DOHH2 (cell line): ENCODE results near the gene INSYN2B.

Source experiments
- H3F3A ChIP-seq: fragments of 200-600 bp; sonication (generic), shearing (Covaris generic); 2 replicates; pipeline ENCODE4 v1.6.0; 2016; ENCODE audit warnings: antibody characterized with exemption, mild to moderate bottlenecking; ENCODE audit not compliant: control insufficient read depth, insufficient read depth
- H3K27ac ChIP-seq: fragments of 200-600 bp; sonication (generic); 2 replicates; pipeline ENCODE4 v1.5.1; 2014; ENCODE audit warnings: low read depth, mild to moderate bottlenecking, low read length, moderate library complexity
- H3K27me3 ChIP-seq: fragments of 200-600 bp; sonication (generic); 2 replicates; pipeline ENCODE4 v1.6.1; 2014; ENCODE audit warnings: mild to moderate bottlenecking, low read length, mixed read lengths; ENCODE audit not compliant: control insufficient read depth
- H3K36me3 ChIP-seq: fragments of 200-600 bp; sonication (generic); 2 replicates; pipeline ENCODE4 v1.6.1; 2014; ENCODE audit warnings: mild to moderate bottlenecking, low read length, moderate library complexity, mixed read lengths; ENCODE audit not compliant: control insufficient read depth
- H3K4me1 ChIP-seq: fragments of 200-600 bp; sonication (generic); 2 replicates; pipeline ENCODE4 v1.6.1; 2014; ENCODE audit warnings: mild to moderate bottlenecking, low read length, mixed read lengths; ENCODE audit not compliant: control insufficient read depth
- H3K4me2 ChIP-seq: fragments of 200-600 bp; sonication (generic); 2 replicates; pipeline ENCODE4 v1.6.0; 2014; ENCODE audit warnings: mild to moderate bottlenecking, low read length, moderate library complexity
- H3K4me3 ChIP-seq: fragments of 200-600 bp; sonication (generic); 2 replicates; pipeline ENCODE4 v1.5.1; 2014; ENCODE audit warnings: mild to moderate bottlenecking, low read length, mixed read lengths
- H3K79me2 ChIP-seq: fragments of 200-600 bp; sonication (generic); 2 replicates; pipeline ENCODE4 v1.6.1; 2014; ENCODE audit warnings: mild to moderate bottlenecking, low read length, mixed read lengths; ENCODE audit not compliant: control insufficient read depth
- H3K9me2 ChIP-seq: fragments of 200-600 bp; sonication (generic); replicated peaks from 2 replicates; pipeline ENCODE4 v1.6.1; 2014; ENCODE audit warnings: mild to moderate bottlenecking, low read length, mixed read lengths; ENCODE audit not compliant: control insufficient read depth
- H3K9me3 ChIP-seq: fragments of 200-600 bp; sonication (generic); 2 replicates; pipeline ENCODE4 v1.6.1; 2014; ENCODE audit warnings: antibody characterized with exemption, low read length, mixed read lengths; ENCODE audit not compliant: control insufficient read depth, insufficient read depth
- H4K20me1 ChIP-seq: fragments of 200-600 bp; sonication (generic); 2 replicates; pipeline ENCODE4 v1.6.0; 2014; ENCODE audit warnings: low read depth, mild to moderate bottlenecking, antibody characterized with exemption, low read length, moderate library complexity; ENCODE audit not compliant: control insufficient read depth, insufficient read depth
- EZH2phosphoT487 ChIP-seq: fragments of 200-600 bp; sonication (generic); IDR thresholded peaks from 2 replicates; pipeline ENCODE4 v1.6.1; 2017; ENCODE audit warnings: borderline replicate concordance, mild to moderate bottlenecking, antibody characterized with exemption, low read length, moderate library complexity, mixed read lengths
- TF ChIP-seq, protein P1 (sequence below): fragments of 200-600 bp; sonication (generic); IDR thresholded peaks from one replicate; pipeline ENCODE4 v1.5.1; 2014; ENCODE audit warnings: antibody characterized with exemption, mild to moderate bottlenecking, low read depth, low read length; ENCODE audit not compliant: poor library complexity, severe bottlenecking

INSYN2B gene

GRCh38 chr5:169904059-169904458, 76.2 kb downstream of the INSYN2B start:
- H3K4me3 ChIP-seq: no peak overlapping the region
- no peaks in the 10 kb centered on the region for H3F3A ChIP-seq
- H4K20me1 ChIP-seq: no peaks in the 10 kb centered on the region
- H3K4me1 ChIP-seq: no peaks in the 10 kb centered on the region
- TF ChIP-seq, protein P1, sequence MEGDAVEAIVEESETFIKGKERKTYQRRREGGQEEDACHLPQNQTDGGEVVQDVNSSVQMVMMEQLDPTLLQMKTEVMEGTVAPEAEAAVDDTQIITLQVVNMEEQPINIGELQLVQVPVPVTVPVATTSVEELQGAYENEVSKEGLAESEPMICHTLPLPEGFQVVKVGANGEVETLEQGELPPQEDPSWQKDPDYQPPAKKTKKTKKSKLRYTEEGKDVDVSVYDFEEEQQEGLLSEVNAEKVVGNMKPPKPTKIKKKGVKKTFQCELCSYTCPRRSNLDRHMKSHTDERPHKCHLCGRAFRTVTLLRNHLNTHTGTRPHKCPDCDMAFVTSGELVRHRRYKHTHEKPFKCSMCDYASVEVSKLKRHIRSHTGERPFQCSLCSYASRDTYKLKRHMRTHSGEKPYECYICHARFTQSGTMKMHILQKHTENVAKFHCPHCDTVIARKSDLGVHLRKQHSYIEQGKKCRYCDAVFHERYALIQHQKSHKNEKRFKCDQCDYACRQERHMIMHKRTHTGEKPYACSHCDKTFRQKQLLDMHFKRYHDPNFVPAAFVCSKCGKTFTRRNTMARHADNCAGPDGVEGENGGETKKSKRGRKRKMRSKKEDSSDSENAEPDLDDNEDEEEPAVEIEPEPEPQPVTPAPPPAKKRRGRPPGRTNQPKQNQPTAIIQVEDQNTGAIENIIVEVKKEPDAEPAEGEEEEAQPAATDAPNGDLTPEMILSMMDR: no peak
- no peak for TF ChIP-seq EZH2phosphoT487
- H3K9me2 ChIP-seq: no peaks in the 10 kb centered on the region
- no peak overlapping the region for H3K27ac ChIP-seq
- no peak overlapping the region for H3K4me2 ChIP-seq
- no peaks in the 10 kb centered on the region for H3K79me2 ChIP-seq
- peaks cover 6% of the 10 kb centered on the region for H3K36me3 ChIP-seq
- no peaks in the 10 kb centered on the region for H3K9me3 ChIP-seq
- H3K27me3 ChIP-seq: no peaks in the 10 kb centered on the region

GRCh38 chr5:169901896-169902295, 78.4 kb downstream of the INSYN2B start:
- H3K36me3 ChIP-seq: peaks cover 9% of the 10 kb centered on the region
- H3K9me2 ChIP-seq: no peaks in the 10 kb centered on the region
- no peaks in the 10 kb centered on the region for H3K9me3 ChIP-seq
- no peaks in the 10 kb centered on the region for H3K27me3 ChIP-seq
- H3K27ac ChIP-seq: no peak overlapping the region
- TF ChIP-seq, protein P1: no peak
- TF ChIP-seq EZH2phosphoT487: no peak
- no peak overlapping the region for H3K4me3 ChIP-seq
- H3K4me1 ChIP-seq: no peaks in the 10 kb centered on the region
- H3F3A ChIP-seq: no peaks in the 10 kb centered on the region
- no peaks in the 10 kb centered on the region for H3K79me2 ChIP-seq
- H3K4me2 ChIP-seq: no peak overlapping the region
- H4K20me1 ChIP-seq: no peaks in the 10 kb centered on the region

DNA sequence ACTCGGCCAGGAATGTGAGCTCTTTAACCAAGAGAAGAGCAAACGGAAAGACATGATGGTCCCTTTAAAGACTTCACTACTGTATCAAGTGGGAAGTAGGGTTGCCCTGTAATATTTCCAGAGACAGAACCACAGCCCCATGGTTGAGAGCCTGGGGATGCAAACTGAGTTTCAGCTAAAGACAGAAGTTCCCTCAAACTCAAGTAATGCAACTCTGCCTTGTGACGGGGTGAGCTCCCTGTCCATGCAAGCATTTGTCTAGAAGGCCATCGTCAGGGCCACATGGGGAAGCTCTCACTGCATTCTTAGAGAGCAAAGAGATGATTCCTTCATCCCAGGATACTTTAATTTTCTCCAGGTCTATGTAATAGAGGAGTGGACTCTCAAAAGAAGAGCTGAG, 82.8 kb downstream of the INSYN2B start:
- H4K20me1 ChIP-seq: no peaks in the 10 kb centered on the region
- H3K79me2 ChIP-seq: no peaks in the 10 kb centered on the region
- H3K4me1 ChIP-seq: peaks cover 19% of the 10 kb centered on the region
- no peak for TF ChIP-seq EZH2phosphoT487
- TF ChIP-seq, protein P1: no peak
- H3K4me2 ChIP-seq: no peak overlapping the region
- no peaks in the 10 kb centered on the region for H3K9me2 ChIP-seq
- no peaks in the 10 kb centered on the region for H3K27me3 ChIP-seq
- no peaks in the 10 kb centered on the region for H3K9me3 ChIP-seq
- H3F3A ChIP-seq: no peaks in the 10 kb centered on the region
- H3K36me3 ChIP-seq: peaks cover 18% of the 10 kb centered on the region
- no peak overlapping the region for H3K4me3 ChIP-seq
- H3K27ac ChIP-seq: no peak overlapping the region

- no peak overlapping the region for H3K4me2 ChIP-seq
- H3K4me3 ChIP-seq: no peak overlapping the region
- no peaks in the 10 kb centered on the region for H3K27me3 ChIP-seq
- H4K20me1 ChIP-seq: no peaks in the 10 kb centered on the region
- H3F3A ChIP-seq: no peaks in the 10 kb centered on the region
- TF ChIP-seq, protein P1: no peak
- no peak for TF ChIP-seq EZH2phosphoT487
- H3K79me2 ChIP-seq: no peaks in the 10 kb centered on the region
- no peaks in the 10 kb centered on the region for H3K9me3 ChIP-seq
- peaks cover 21% of the 10 kb centered on the region for H3K36me3 ChIP-seq
- H3K9me2 ChIP-seq: no peaks in the 10 kb centered on the region
- H3K27ac ChIP-seq: no peak overlapping the region
- peaks cover 27% of the 10 kb centered on the region for H3K4me1 ChIP-seq
Observed at GRCh38 chr5:169895926-169896325, 84.4 kb downstream of the INSYN2B start.
